SK-N-SH treated with all-trans-retinoic acid at 6 μM for 48 hours (cell line): ENCODE data around the gene CBX7.

Source experiments
- ARNTL ChIP-seq: fragments of 450-650 bp; formaldehyde crosslinking; IDR thresholded peaks from 2 replicates; pipeline ENCODE4 v1.5.0; 2020; ENCODE audit warnings: low read depth, mild to moderate bottlenecking, moderate library complexity, borderline replicate concordance
- CREB5 ChIP-seq: fragments of 250-450 bp; sonication (Bioruptor Pico); IDR thresholded peaks from 2 replicates; pipeline ENCODE4 v1.5.1; 2020; ENCODE audit warnings: low read depth, mild to moderate bottlenecking, moderate library complexity
- CSDC2 ChIP-seq: fragments of 250-450 bp; sonication (Bioruptor Pico); IDR thresholded peaks from 2 replicates; pipeline ENCODE4 v1.5.0; 2020; ENCODE audit warnings: mild to moderate bottlenecking, moderate library complexity
- ESRRG ChIP-seq: fragments of 250-450 bp; sonication (Bioruptor Pico); IDR thresholded peaks from 2 replicates; pipeline ENCODE4 v1.6.1; 2021; ENCODE audit warnings: mild to moderate bottlenecking
- GLIS3 ChIP-seq: fragments of 250-450 bp; sonication (Bioruptor Pico); IDR thresholded peaks from 2 replicates; pipeline ENCODE4 v1.5.0; 2020; ENCODE audit warnings: mild to moderate bottlenecking, moderate library complexity
- ISL1 ChIP-seq: fragments of 250-450 bp; sonication (Bioruptor Pico); IDR thresholded peaks from 2 replicates; pipeline ENCODE4 v2.1.2; 2022; ENCODE audit warnings: mild to moderate bottlenecking, moderate library complexity
- RARB ChIP-seq: fragments of 250-450 bp; sonication (Bioruptor Pico); IDR thresholded peaks from 2 replicates; pipeline ENCODE4 v1.8.0; 2021; ENCODE audit warnings: mild to moderate bottlenecking, moderate library complexity
- SNAI2 ChIP-seq: fragments of 250-450 bp; sonication (Bioruptor Pico); IDR thresholded peaks from 2 replicates; pipeline ENCODE4 v1.5.0; 2020; ENCODE audit warnings: mild to moderate bottlenecking, moderate library complexity
- TOX ChIP-seq: fragments of 250-450 bp; sonication (Bioruptor Pico); IDR thresholded peaks from 2 replicates; pipeline ENCODE4 v1.8.0; 2021; ENCODE audit warnings: mild to moderate bottlenecking, moderate library complexity, borderline replicate concordance
- ZFP30 ChIP-seq: fragments of 450-650 bp; formaldehyde crosslinking; IDR thresholded peaks from 2 replicates; pipeline ENCODE4 v1.5.0; 2022; ENCODE audit warnings: mild to moderate bottlenecking, moderate library complexity
- ZNF70 ChIP-seq: fragments of 450-650 bp; formaldehyde crosslinking; IDR thresholded peaks from 2 replicates; pipeline ENCODE4 v1.5.0; 2020; ENCODE audit warnings: mild to moderate bottlenecking, moderate library complexity
- ZNF8 ChIP-seq: fragments of 450-650 bp; formaldehyde crosslinking; IDR thresholded peaks from 2 replicates; pipeline ENCODE4 v1.5.0; 2020; ENCODE audit warnings: mild to moderate bottlenecking, moderate library complexity
- TF ChIP-seq, protein P1 (sequence below): fragments of 250-450 bp; sonication (Bioruptor Pico); IDR thresholded peaks from 2 replicates; pipeline ENCODE4 v1.8.0; 2020; ENCODE audit warnings: mild to moderate bottlenecking, moderate library complexity, borderline replicate concordance

GRCh38 chr22:39176714-39177455, 24.4 kb upstream of the CBX7 start:
- TF ChIP-seq, protein P1, sequence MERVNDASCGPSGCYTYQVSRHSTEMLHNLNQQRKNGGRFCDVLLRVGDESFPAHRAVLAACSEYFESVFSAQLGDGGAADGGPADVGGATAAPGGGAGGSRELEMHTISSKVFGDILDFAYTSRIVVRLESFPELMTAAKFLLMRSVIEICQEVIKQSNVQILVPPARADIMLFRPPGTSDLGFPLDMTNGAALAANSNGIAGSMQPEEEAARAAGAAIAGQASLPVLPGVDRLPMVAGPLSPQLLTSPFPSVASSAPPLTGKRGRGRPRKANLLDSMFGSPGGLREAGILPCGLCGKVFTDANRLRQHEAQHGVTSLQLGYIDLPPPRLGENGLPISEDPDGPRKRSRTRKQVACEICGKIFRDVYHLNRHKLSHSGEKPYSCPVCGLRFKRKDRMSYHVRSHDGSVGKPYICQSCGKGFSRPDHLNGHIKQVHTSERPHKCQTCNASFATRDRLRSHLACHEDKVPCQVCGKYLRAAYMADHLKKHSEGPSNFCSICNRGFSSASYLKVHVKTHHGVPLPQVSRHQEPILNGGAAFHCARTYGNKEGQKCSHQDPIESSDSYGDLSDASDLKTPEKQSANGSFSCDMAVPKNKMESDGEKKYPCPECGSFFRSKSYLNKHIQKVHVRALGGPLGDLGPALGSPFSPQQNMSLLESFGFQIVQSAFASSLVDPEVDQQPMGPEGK = no peak
- no peak for TF ChIP-seq CREB5 (CRISPR knock-in tag)
- no peak for TF ChIP-seq GLIS3
- no peak for TF ChIP-seq ISL1 (CRISPR knock-in tag)
- TF ChIP-seq ESRRG (CRISPR knock-in tag) = no peak
- no peak for TF ChIP-seq ARNTL
- no peak for TF ChIP-seq ZNF8
- TF ChIP-seq SNAI2 = no peak
- no peak for TF ChIP-seq CSDC2
- no peak for TF ChIP-seq RARB
- TF ChIP-seq ZFP30 = no peak
- TF ChIP-seq ZNF70 (CRISPR knock-in tag) = no peak
- no peak for TF ChIP-seq TOX (CRISPR knock-in tag)
